Right ventricle myocardium inferior (tissue), 1 donor: ENCODE measurements around the gene FDXR. TPM values are rescaled to one million over a fixed set of nuclear protein-coding genes. Genes with fewer than 3 reads are reported as not detected.
A peak's percentile ranks its signal among the peaks of the same experiment; 100 is the strongest.

Experiments used
- ATAC-seq: fragments of 200-7000 bp; cut with Tn5 transposase; one replicate; pipeline ENCODE4 v1.9.1; 2020; ENCODE audit warnings: mild to moderate bottlenecking, moderate library complexity
- DNase-seq: peaks from one replicate; pipeline ENCODE4 v3.0.0; 2021; ENCODE audit errors: missing footprints
- intact Hi-C: fragments of 100-400 bp; cut with DNase I; formaldehyde crosslinking; loops from one replicate; pipeline ENCODE4 v1.11.0; 2022
- total RNA-seq: library from RNA; stranded (reverse); fragmentation: NEBNext Ultra II Directional; extraction: Animal tissue kit (Norgen Biotek cat#: 25700); gene quantifications from one replicate; pipeline ENCODE4 v1.2.1, GENCODE V29; 2021
- donor health status: DM: no; HTN: yes; CAD: no; lungs with severe emphysema.

The FDXR gene
- total RNA-seq, 1 donor from 2014 or later = 4.3 TPM

DNA sequence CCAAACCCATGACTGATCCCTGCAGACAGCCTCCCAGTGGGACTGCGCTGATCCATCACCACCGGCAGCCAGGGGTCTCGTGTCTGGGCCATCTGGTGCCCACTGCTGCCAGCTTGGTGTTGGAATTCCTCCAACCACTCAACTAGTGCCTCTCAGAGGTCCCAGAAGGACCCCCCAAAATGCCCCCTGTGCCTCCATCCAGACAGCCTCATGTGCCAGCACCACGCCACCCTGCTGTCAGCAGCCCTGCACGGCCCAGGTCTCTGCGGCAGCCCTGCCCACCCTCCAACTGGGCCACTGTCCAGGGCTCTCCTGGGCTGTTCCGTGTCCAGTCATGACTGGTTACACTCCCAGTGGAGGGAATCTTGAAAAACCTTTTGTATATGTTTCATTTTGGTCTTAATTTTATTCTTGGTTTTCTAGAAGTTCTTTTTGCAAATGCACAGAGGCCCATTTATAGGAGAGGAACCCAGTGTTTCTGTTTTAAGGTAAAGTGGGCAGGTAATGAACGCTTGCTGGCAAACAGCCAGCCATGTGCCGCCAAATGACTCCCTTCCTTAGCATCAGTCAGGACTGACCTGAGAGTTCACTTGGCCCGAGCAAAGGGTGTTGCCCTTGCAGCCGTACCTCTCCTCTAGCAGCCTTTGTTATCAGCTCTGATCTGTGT is 47.7 kb downstream of the FDXR start:
- intact Hi-C loops = no loop called here
- ATAC-seq (no peak), DNase-seq (no peak)

DNA sequence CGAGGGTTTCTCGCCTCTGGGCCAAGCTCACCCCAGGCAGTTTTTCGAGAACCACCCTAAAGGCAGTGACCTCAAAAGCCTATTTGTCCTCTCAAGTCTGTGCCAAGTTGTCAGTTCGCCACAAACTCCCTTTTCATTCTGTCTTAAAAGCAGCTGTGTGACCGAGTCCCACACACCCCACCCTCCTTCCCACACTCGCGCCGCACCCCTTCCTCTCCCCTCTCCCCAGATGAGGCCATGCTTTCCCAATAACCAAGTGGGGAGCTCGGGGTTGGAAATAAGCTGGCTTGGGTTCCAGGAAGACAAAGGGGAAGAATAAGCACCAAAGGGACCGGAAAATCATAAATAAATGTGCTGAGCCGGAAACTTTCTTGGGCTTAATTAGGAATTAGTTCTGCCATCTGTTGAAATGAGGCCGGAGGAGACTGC is 49.8 kb downstream of the FDXR start:
- no peak for DNase-seq
- peak; percentile 86 for ATAC-seq
- intact Hi-C loops = no loop called here

GRCh38 chr17:74822335-74822938 is 50.4 kb downstream of the FDXR start:
- intact Hi-C loops = no loop called here
- peak; percentile 35 for ATAC-seq
- no peak for DNase-seq

DNA sequence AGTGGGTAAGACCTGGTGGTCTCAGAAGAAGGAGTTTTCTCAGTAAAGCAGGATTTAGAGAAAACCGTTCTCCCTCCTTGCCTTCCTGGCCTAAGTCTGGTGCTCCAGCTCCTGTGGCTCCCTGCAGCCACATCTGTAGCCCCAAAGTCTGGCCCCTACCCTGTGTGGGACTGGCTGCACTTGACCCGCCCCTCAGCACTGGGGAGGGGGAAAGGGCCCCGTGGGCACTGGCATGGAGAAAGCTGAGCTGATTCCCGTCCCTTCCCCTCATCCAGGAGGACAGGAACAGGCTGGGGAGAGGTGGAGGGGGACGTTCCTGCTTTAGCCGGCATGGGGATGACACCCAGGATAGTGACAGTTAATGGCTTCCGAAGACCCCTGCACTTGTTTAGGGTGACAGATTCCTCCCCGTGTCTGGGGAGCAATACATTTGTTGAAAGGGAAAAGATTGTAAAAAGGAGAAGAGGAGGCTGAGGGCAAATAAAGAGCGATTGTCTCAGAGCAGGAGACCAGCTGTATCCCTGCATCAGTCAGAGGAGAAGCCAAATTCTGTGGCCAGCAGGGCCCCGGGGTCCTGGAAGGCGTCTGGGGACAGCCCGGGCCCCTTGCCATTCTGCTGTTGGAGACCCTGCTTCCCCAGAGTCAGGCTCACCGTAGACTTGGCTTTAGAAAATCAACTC is 51.0 kb downstream of the FDXR start:
- ATAC-seq (peak; percentile 63), DNase-seq (no peak)
- intact Hi-C loops = no loop called here

DNA sequence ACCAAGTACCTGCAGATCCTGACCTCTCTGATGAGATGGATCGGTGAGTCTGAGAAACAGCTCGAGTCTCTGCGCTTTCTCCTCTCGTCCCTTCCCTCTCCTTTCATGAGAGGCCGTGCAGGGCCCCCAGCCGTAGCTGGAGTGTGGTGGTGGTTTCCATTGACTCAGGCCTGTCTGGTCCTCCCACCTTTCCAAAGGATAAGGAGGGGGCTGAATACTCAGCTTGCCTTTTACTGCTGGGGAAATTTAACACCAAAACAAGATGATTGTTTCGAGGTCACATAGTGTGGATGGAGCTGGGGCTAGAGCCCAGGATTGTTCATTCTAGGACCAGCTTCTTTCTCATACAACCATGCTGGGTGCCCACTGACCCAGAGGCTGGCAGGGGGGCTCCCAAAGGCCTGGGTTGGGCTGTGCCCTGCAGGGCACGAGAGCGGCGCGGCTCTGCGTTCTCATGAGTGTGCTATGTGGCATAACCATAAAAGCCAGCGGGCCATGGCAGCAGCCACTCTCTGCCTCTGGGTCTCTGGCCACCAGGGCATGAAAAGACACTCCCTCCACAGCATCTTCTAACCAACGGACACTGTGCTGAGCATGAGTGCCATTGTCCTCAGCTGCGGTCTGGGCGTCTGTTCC is 52.9 kb downstream of the FDXR start:
- intact Hi-C loops = no loop called here
- ATAC-seq (no peak), DNase-seq (no peak)

- DNase-seq = no peak
- intact Hi-C loops = no loop called here
- ATAC-seq = no peak
Observed at GRCh38 chr17:74818291-74818938, 54.4 kb downstream of the FDXR start.

DNA sequence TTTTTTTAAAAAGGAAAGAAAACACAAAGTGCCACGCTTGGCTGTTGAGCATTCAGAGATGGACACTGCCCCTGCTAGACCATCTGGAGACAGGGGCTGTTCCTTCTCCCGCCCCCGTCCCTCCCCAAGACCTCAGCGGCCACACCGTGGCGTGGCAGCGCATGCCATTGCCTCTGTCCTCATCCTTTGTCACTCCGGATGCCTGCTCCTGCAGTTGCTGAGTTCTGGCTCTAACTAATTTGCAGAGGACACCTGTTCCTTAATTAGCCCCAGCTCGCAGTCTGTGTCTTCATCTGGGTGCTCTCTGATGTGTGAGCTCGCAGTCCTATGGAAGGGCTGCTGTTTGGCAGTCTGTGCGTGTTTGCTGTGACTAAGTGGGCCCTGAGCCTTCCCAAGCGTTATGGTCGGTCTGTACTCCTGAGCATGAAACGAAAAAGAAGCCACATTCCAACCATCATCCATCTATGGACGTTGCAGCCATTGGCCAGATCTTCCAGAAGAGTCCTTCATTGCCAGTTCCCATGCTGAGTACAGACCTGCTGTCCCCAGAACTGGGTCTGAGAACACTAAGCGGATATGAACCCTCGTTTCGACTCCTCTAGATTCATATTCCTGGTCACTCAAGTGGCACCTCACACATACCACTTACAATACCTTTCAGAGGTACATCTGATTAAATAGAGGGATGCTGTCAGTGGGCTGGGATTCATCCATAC is 55.7 kb downstream of the FDXR start:
- no peak for ATAC-seq
- intact Hi-C loops = no loop called here
- no peak for DNase-seq

- ATAC-seq = no peak
- DNase-seq = no peak
- intact Hi-C loops = no loop called here
Observed at GRCh38 chr17:74815550-74816370, 57.0 kb downstream of the FDXR start.

DNA sequence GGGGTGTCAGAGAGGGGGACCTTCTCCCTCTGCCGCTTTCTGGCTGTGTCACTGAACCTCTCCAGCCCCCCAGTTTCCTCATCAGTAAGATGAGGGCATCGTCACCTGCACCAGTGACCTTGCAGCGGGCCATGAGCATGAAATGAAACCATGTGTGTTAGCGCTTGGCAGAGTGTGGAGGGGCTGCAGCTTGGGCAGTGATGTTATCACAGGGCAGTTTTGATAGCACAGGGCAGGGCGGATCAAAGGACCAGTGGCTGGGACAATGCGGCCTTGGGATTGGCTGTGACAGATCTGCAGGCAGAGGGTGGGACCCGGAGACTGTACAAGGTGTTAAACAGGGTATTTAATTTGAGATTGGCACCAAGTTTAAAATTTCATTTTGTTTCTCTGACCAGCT is 57.7 kb downstream of the FDXR start:
- ATAC-seq (no peak), DNase-seq (no peak)
- intact Hi-C loops = no loop called here

GRCh38 chr17:74814453-74814852 is 58.3 kb downstream of the FDXR start:
- no peak for ATAC-seq
- intact Hi-C loops = no loop called here
- no peak for DNase-seq

Other genes with a start within 250 kb of the FDXR start
- gene CD300E, start 249.3 kb downstream of the FDXR start, total RNA-seq = 0.46 TPM
- 0.35 TPM for gene CD300LF, start 160.1 kb downstream of the FDXR start, total RNA-seq
- 2.6 TPM for gene RAB37, start 135.7 kb downstream of the FDXR start, total RNA-seq
- gene NHERF1, start 124.4 kb downstream of the FDXR start, total RNA-seq = 15.9 TPM
- 19.4 TPM for gene NAT9, start 96.6 kb downstream of the FDXR start, total RNA-seq
- gene GRIN2C, start 13.1 kb downstream of the FDXR start, total RNA-seq = 1.2 TPM
- gene FADS6, start 20.6 kb upstream of the FDXR start, total RNA-seq = 0.19 TPM
- not detected for gene USH1G, start 50.3 kb upstream of the FDXR start, total RNA-seq
- not detected for gene OTOP2, start 51.3 kb upstream of the FDXR start, total RNA-seq
- gene OTOP3, start 62.9 kb upstream of the FDXR start, total RNA-seq = not detected
- 8.5 TPM for gene HID1, start 99.8 kb upstream of the FDXR start, total RNA-seq
- gene CDR2L, start 114.6 kb upstream of the FDXR start, total RNA-seq = 22.1 TPM
- 51.4 TPM for gene MRPL58, start 139.7 kb upstream of the FDXR start, total RNA-seq
- gene ATP5PD, start 174.0 kb upstream of the FDXR start, total RNA-seq = 863 TPM
- 26.7 TPM for gene KCTD2, start 174.2 kb upstream of the FDXR start, total RNA-seq
- 7.1 TPM for gene SLC16A5, start 215.0 kb upstream of the FDXR start, total RNA-seq
- gene ARMC7, start 237.0 kb upstream of the FDXR start, total RNA-seq = 6.4 TPM